Fibroblast of peridontal ligament (primary cell): Measurements from ENCODE around the gene CAMK2A.

Experiments
- DNase-seq: peaks from one replicate; pipeline ENCODE4 v3.0.0-alpha.2; 2010; ENCODE audit errors: extremely low read depth

The CAMK2A gene

GRCh38 chr5:150299571-150300327, 10.2 kb upstream of the CAMK2A start:
- DNase-seq: no peak

GRCh38 chr5:150298701-150299451, 9.3 kb upstream of the CAMK2A start:
- DNase-seq: peak; percentile 98

- no peak for DNase-seq
These were observed 8.5 kb upstream of the CAMK2A start for GRCh38 chr5:150297934-150298595.

- no peak for DNase-seq
These were observed 7.8 kb upstream of the CAMK2A start for GRCh38 chr5:150297236-150297890.

GRCh38 chr5:150296496-150296895, 6.9 kb upstream of the CAMK2A start:
- DNase-seq: no peak

GRCh38 chr5:150295741-150296486, 6.3 kb upstream of the CAMK2A start:
- DNase-seq: no peak

- peak; percentile 54 for DNase-seq
These were observed 5.6 kb upstream of the CAMK2A start for GRCh38 chr5:150295172-150295634.

- no peak for DNase-seq
These were observed 5.0 kb upstream of the CAMK2A start for GRCh38 chr5:150294551-150295071.

GRCh38 chr5:150293091-150293941, 3.7 kb upstream of the CAMK2A start:
- no peak for DNase-seq

GRCh38 chr5:150291388-150292385, 2.1 kb upstream of the CAMK2A start:
- no peak for DNase-seq

GRCh38 chr5:150288791-150289190, 782 bp downstream of the CAMK2A start:
- no peak for DNase-seq

- no peak for DNase-seq
These were observed 1.2 kb downstream of the CAMK2A start for GRCh38 chr5:150288361-150288760.

- DNase-seq: no peak
These were observed 2.8 kb downstream of the CAMK2A start for GRCh38 chr5:150286820-150287219.

GRCh38 chr5:150285114-150285513, 4.5 kb downstream of the CAMK2A start:
- DNase-seq: no peak

GRCh38 chr5:150284311-150284710, 5.3 kb downstream of the CAMK2A start:
- DNase-seq: no peak

- no peak for DNase-seq
These were observed 5.7 kb downstream of the CAMK2A start for GRCh38 chr5:150283904-150284303.

GRCh38 chr5:150281987-150282386, 7.6 kb downstream of the CAMK2A start:
- no peak for DNase-seq

- DNase-seq: no peak
These were observed 10.1 kb downstream of the CAMK2A start for GRCh38 chr5:150279330-150280020.
